Measurements from ENCODE around the gene NEDD4L.

The NEDD4L gene

DNA sequence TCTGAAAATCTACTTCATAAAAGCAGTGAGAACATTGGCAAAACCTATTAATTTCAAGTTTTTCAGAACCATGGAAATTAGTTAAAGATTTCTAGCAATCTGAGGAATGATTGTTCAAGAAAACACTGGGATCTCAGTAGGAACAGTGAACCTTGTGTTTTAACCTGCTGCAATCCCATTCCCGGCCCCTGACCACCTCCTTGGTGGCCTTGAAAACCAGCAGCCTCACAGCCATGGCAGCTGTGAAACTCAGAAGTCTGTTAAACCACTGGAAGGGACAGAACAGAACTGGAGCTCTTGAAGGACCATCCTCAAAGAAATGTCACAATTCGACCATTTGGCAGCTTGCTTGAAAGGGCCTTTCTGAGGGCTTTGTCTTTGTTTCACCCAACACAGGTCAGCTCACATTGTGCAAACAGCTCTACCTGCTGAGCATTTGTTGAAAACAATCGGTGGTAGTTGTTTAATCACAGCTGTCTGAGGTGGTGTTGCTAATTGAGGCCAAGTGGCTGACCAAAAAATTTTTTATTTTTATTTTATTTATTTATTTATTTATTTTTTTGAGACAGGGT, 25.8 kb downstream of the NEDD4L start:
- Histone ChIP-seq H3K36me3 (replicated peaks) (no peaks in the 10 kb centered on the region), H3K4me1 (no peaks in the 10 kb centered on the region), H3K27me3 (ENCODE audit: low read depth) (no peaks in the 10 kb centered on the region), H3K4me3 (no peak overlapping the region), H3K9me3 (no peaks in the 10 kb centered on the region)
- DNase-seq (ENCODE audit: low spot score in 2 of 2), result no peak
- in situ Hi-C loops (cut with MboI; ENCODE audit: low sequenced_read_pairs), result no loop called here

- in situ Hi-C loops (cut with MboI; ENCODE audit: low sequenced_read_pairs), result no loop called here
These were observed 32.0 kb downstream of the NEDD4L start for GRCh38 chr18:58076052-58076451.

GRCh38 chr18:58077329-58077728, 33.3 kb downstream of the NEDD4L start:
- Histone ChIP-seq H3K4me3 (no peak overlapping the region), H3K4me1 (peaks cover 6% of the 10 kb centered on the region; the same call in 1 of the 2 replicates), H3K36me3 (replicated peaks) (no peaks in the 10 kb centered on the region), H3K9me3 (no peaks in the 10 kb centered on the region), H3K27me3 (ENCODE audit: low read depth) (no peaks in the 10 kb centered on the region)
- DNase-seq (ENCODE audit: low spot score in 2 of 2), result no peak
- in situ Hi-C loops (cut with MboI; ENCODE audit: low sequenced_read_pairs), result no loop called here

More at GRCh38 chr18:58076052-58076451, 32.0 kb downstream of the NEDD4L start:
- Histone ChIP-seq H3K27me3 (ENCODE audit: low read depth) (no peaks in the 10 kb centered on the region), H3K4me3 (no peak overlapping the region), H3K4me1 (peaks cover 6% of the 10 kb centered on the region; the same call in 1 of the 2 replicates), H3K36me3 (replicated peaks) (no peaks in the 10 kb centered on the region), H3K9me3 (no peaks in the 10 kb centered on the region)
- DNase-seq (ENCODE audit: low spot score in 2 of 2), result no peak

- DNase-seq (ENCODE audit: low spot score in 2 of 2), result no peak
- no peak overlapping the region for H3K4me3 ChIP-seq
- no peaks in the 10 kb centered on the region for H3K9me3 ChIP-seq
- H3K27me3 ChIP-seq (ENCODE audit: low read depth), result no peaks in the 10 kb centered on the region
- in situ Hi-C loops (cut with MboI; ENCODE audit: low sequenced_read_pairs), result no loop called here
- peaks cover 6% of the 10 kb centered on the region; the same call in 1 of the 2 replicates for H3K4me1 ChIP-seq
- no peaks in the 10 kb centered on the region for H3K36me3 ChIP-seq (replicated peaks)
These were observed 35.0 kb downstream of the NEDD4L start for GRCh38 chr18:58078889-58079573.

GRCh38 chr18:58080451-58080850, 36.4 kb downstream of the NEDD4L start:
- H3K4me3 ChIP-seq, result no peak overlapping the region
- in situ Hi-C loops (cut with MboI; ENCODE audit: low sequenced_read_pairs), result no loop called here
- H3K36me3 ChIP-seq (replicated peaks), result no peaks in the 10 kb centered on the region
- H3K9me3 ChIP-seq, result no peaks in the 10 kb centered on the region
- peaks cover 6% of the 10 kb centered on the region; the same call in 1 of the 2 replicates for H3K4me1 ChIP-seq
- DNase-seq (ENCODE audit: low spot score in 2 of 2), result peak; percentile 39 to 40
- no peaks in the 10 kb centered on the region for H3K27me3 ChIP-seq (ENCODE audit: low read depth)

- Histone ChIP-seq H3K27me3 (ENCODE audit: low read depth) (no peaks in the 10 kb centered on the region), H3K4me3 (no peak overlapping the region), H3K9me3 (peaks cover 8% of the 10 kb centered on the region; the same call in 1 of the 2 replicates), H3K4me1 (peaks cover 17% of the 10 kb centered on the region), H3K36me3 (replicated peaks) (no peaks in the 10 kb centered on the region)
- DNase-seq (ENCODE audit: low spot score in 2 of 2), result peak; percentile 53 to 98
- in situ Hi-C loops (cut with MboI; ENCODE audit: low sequenced_read_pairs), result no loop called here
These were observed 44.1 kb downstream of the NEDD4L start for GRCh38 chr18:58087928-58088690.

- peaks cover 8% of the 10 kb centered on the region; the same call in 1 of the 2 replicates for H3K9me3 ChIP-seq
- H3K4me3 ChIP-seq, result no peak overlapping the region
- no peaks in the 10 kb centered on the region for H3K27me3 ChIP-seq (ENCODE audit: low read depth)
- peak in 1 of 2 experiments; percentile 26 for DNase-seq (ENCODE audit: low spot score in 2 of 2)
- peaks cover 17% of the 10 kb centered on the region for H3K4me1 ChIP-seq
- in situ Hi-C loops (cut with MboI; ENCODE audit: low sequenced_read_pairs), result no loop called here
- no peaks in the 10 kb centered on the region for H3K36me3 ChIP-seq (replicated peaks)
These were observed 44.7 kb downstream of the NEDD4L start for GRCh38 chr18:58088691-58089065.

- Histone ChIP-seq H3K4me3 (no peak overlapping the region), H3K9me3 (peaks cover 5% of the 10 kb centered on the region; the same call in 1 of the 2 replicates), H3K27me3 (ENCODE audit: low read depth) (no peaks in the 10 kb centered on the region), H3K4me1 (peaks cover 17% of the 10 kb centered on the region), H3K36me3 (replicated peaks) (no peaks in the 10 kb centered on the region)
- no peak for DNase-seq (ENCODE audit: low spot score in 2 of 2)
- in situ Hi-C loops (cut with MboI; ENCODE audit: low sequenced_read_pairs), result no loop called here
These were observed 47.1 kb downstream of the NEDD4L start for GRCh38 chr18:58091099-58091611.

DNA sequence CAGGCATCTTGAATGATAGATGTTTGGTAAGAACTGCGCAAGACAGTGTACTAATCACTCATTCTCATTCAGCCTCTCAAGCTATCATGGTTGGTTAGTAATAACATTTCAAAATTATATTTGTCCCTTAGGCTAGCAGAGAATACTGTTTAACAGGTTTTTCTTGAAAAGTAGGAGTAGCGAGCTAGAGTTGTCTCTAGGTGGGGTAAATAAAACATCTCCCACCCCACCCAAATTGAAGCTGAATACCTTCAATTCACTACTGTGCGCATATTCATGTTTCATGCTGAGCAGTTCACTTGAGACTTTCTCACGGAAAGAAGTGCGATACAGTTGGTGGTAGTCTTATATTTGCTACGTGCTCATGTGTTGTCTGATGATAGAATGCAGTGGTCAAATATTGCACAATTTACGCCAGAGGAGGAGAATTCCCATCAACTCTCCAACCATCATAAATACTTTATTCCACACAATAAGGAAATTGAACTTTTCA, 49.3 kb downstream of the NEDD4L start:
- DNase-seq (ENCODE audit: low spot score in 2 of 2), result no peak
- H3K36me3 ChIP-seq (replicated peaks), result no peaks in the 10 kb centered on the region
- no peaks in the 10 kb centered on the region for H3K9me3 ChIP-seq
- in situ Hi-C loops (cut with MboI; ENCODE audit: low sequenced_read_pairs), result no loop called here
- peaks cover 10% of the 10 kb centered on the region for H3K4me1 ChIP-seq
- H3K27me3 ChIP-seq (ENCODE audit: low read depth), result no peaks in the 10 kb centered on the region
- no peak overlapping the region for H3K4me3 ChIP-seq

DNA sequence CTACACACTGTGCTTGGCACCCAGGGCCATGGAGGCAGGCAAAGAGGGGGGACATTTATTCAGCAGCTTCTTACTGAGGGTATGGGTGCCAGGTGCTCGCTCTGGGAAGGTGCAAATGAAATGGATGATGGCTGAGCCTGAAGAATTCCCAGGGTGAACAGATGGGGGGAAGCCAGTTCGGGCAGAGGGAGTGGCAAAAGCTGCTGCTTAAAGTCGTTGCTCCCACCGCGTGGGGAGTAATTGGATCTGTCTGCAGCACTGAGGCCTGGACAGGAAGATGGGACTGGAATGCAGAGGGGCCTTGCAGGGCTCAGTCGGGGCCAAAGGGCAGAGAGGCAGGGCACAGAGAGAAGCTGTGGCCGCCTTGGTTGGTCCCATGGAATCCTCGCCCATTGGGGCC, 51.2 kb downstream of the NEDD4L start:
- Histone ChIP-seq H3K36me3 (replicated peaks) (no peaks in the 10 kb centered on the region), H3K4me3 (no peak overlapping the region), H3K27me3 (ENCODE audit: low read depth) (no peaks in the 10 kb centered on the region), H3K9me3 (no peaks in the 10 kb centered on the region), H3K4me1 (peaks cover 2% of the 10 kb centered on the region)
- in situ Hi-C loops (cut with MboI; ENCODE audit: low sequenced_read_pairs), result no loop called here
- DNase-seq (ENCODE audit: low spot score in 2 of 2), result no peak

GRCh38 chr18:58095655-58096054, 51.6 kb downstream of the NEDD4L start:
- Histone ChIP-seq H3K9me3 (no peaks in the 10 kb centered on the region), H3K4me1 (peaks cover 6% of the 10 kb centered on the region), H3K27me3 (ENCODE audit: low read depth) (no peaks in the 10 kb centered on the region), H3K36me3 (replicated peaks) (no peaks in the 10 kb centered on the region), H3K4me3 (no peak overlapping the region)
- no peak for DNase-seq (ENCODE audit: low spot score in 2 of 2)
- in situ Hi-C loops (cut with MboI; ENCODE audit: low sequenced_read_pairs), result no loop called here

- Histone ChIP-seq H3K36me3 (replicated peaks) (no peaks in the 10 kb centered on the region), H3K27me3 (ENCODE audit: low read depth) (no peaks in the 10 kb centered on the region), H3K4me3 (no peak overlapping the region), H3K9me3 (no peaks in the 10 kb centered on the region), H3K4me1 (peaks cover 16% of the 10 kb centered on the region)
- in situ Hi-C loops (cut with MboI; ENCODE audit: low sequenced_read_pairs), result no loop called here
- DNase-seq (ENCODE audit: low spot score in 2 of 2), result no peak
These were observed 52.6 kb downstream of the NEDD4L start for GRCh38 chr18:58096658-58097057.

DNA sequence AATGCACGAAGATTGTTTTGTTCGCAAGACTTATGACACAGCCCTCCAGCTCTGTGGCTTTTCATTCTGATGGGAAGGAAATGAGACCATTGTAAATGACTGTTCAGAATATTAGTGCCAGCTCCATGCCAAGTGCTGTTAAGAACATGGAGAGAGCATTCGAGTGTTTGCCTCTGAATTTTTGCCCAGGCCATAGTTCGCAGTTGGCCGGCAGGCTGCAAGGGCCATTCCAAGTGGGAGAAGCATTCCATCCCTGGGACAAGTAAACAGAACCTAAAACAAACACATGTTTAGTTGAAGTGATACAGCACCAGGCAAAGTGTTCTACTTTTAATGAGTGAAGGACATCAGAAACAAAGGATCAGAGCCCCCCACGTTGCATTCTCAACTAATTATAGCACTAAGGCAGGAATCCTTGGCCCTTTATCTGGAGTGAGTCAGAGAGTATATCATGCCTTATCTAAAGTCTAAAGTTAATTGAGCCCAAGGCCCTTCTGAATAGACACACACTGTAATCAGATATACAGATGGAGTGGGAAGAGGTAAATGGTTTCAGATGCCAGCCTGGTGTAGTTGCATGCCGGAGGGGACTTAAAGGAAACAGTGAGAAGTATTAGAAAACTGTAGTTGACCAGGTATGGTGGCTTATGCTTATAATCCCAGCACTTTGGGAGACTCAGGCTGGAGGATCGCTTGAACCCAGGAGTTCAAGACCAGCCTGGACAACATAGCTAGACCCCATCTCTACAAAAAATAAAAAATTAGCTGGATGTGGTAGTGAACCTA, 53.3 kb downstream of the NEDD4L start:
- no peak overlapping the region for H3K4me3 ChIP-seq
- H3K9me3 ChIP-seq, result no peaks in the 10 kb centered on the region
- peaks cover 23% of the 10 kb centered on the region for H3K4me1 ChIP-seq
- DNase-seq (ENCODE audit: low spot score in 2 of 2), result no peak
- no peaks in the 10 kb centered on the region for H3K27me3 ChIP-seq (ENCODE audit: low read depth)
- no peaks in the 10 kb centered on the region for H3K36me3 ChIP-seq (replicated peaks)
- in situ Hi-C loops (cut with MboI; ENCODE audit: low sequenced_read_pairs), result no loop called here
